ENCODE data around the gene SLC10A2.

SLC10A2 gene

DNA sequence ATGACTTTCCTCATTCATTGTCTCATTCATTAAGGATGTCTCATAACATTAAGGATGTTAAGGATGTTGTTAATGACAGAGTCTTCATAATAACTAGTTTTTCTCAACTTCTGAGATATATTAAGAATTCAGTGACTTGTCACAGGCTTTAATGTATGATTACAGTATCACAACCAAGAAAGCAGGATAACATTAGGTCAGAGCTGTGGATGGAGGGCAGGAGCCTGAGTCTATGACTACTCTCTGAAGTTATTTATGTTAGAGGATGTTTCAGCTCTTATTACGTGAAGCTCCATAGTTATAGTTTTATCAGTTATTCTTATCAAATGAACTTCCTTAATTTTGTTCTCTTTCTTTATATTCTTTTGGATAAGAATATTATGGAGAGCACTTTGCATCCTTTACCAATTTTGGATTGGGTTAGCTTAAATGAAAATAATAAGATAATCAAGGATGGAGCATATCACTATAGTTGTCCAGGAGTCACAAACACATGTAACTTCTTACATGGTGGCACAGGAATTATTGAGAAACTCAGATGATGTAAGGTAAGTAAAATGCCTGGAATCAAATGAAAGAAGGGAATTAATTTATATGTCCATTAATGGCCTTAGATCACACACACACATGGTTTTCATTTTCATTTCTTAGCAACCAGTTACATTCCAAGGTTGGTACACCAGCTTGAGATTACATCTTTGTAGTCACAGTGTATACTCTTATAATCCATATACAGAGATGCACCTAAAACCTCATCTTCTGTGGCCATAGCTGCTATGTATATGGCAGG lies 57.0 kb downstream of the SLC10A2 start:
- Histone ChIP-seq H3K9me3 (ENCODE audit: control insufficient read depth in 1 of 2, low read length in 2 of 2) (no peaks in the 10 kb centered on the region), H3K27ac (ENCODE audit: low read length) (no peak overlapping the region), H3K4me1 (ENCODE audit: control insufficient read depth in 1 of 2, insufficient read depth in 2 of 2, low read length in 2 of 2) (no peaks in the 10 kb centered on the region), H3K27me3 (ENCODE audit: low read depth, low read length) (no peaks in the 10 kb centered on the region), H3K4me3 (ENCODE audit: low read depth in 1 of 2, low read length in 2 of 2) (no peak overlapping the region), H3K36me3 (ENCODE audit: control insufficient read depth in 1 of 2, insufficient read depth in 2 of 2, low read length in 2 of 2) (no peaks in the 10 kb centered on the region)

DNA sequence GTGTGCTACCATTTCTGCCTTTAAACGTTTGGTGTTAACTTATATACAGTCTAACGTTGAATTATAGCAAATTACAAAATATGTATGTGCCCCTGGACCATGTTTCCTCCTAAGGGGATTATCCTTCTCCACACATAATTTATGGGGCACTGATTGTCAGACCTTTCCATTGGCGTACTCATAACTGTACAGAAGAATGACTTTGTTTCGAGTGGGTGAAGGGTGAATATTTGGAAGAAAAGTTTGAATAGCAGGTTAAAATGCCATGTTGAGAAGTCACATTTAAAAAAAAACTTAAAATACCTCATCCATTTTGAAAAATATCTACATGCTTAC lies 58.8 kb downstream of the SLC10A2 start:
- no peak overlapping the region for H3K27ac ChIP-seq (ENCODE audit: low read length)
- no peaks in the 10 kb centered on the region for H3K9me3 ChIP-seq (ENCODE audit: control insufficient read depth in 1 of 2, low read length in 2 of 2)
- H3K36me3 ChIP-seq (ENCODE audit: control insufficient read depth in 1 of 2, insufficient read depth in 2 of 2, low read length in 2 of 2), result no peaks in the 10 kb centered on the region
- H3K27me3 ChIP-seq (ENCODE audit: low read depth, low read length), result no peaks in the 10 kb centered on the region
- no peaks in the 10 kb centered on the region for H3K4me1 ChIP-seq (ENCODE audit: control insufficient read depth in 1 of 2, insufficient read depth in 2 of 2, low read length in 2 of 2)
- no peak overlapping the region for H3K4me3 ChIP-seq (ENCODE audit: low read depth in 1 of 2, low read length in 2 of 2)

DNA sequence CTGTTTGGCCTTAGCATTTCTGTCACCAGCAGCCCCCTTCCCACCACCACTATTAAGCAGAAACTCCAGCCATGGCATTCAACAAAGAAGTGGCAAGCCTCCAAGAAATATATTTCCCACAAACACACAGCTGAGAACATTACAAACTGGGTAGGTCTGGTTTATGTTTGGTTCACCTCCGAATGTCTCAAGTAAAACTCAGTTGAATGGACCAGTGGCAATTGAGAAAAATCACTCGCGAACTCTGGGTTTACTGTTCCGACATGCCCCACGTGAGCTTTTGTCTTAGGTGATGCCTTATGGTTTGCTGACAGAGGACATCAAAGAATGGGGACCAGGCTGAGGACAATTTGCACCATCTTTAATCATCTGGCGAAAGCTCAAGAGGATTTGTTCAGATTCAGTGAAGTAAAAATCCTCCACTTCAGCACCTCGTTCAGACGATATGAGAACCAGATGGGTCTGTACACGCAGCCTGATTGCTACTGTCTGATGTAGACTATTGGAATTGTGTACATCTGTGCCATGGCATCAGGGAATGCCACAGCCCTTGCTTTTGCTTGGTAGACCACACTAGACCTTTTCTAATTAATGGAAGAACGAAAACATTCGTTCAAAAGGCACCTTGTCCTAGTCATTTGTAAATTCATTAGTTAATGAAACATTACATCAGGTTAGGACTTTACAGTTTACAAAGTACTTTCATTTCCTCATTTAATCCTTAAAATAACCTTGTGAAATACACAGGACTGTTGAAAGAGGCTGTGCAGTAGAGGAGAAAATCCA lies 59.4 kb downstream of the SLC10A2 start:
- Histone ChIP-seq H3K27ac (ENCODE audit: low read length) (no peak overlapping the region), H3K36me3 (ENCODE audit: control insufficient read depth in 1 of 2, insufficient read depth in 2 of 2, low read length in 2 of 2) (no peaks in the 10 kb centered on the region), H3K4me3 (ENCODE audit: low read depth in 1 of 2, low read length in 2 of 2) (no peak overlapping the region), H3K27me3 (ENCODE audit: low read depth, low read length) (no peaks in the 10 kb centered on the region), H3K9me3 (ENCODE audit: control insufficient read depth in 1 of 2, low read length in 2 of 2) (no peaks in the 10 kb centered on the region), H3K4me1 (ENCODE audit: control insufficient read depth in 1 of 2, insufficient read depth in 2 of 2, low read length in 2 of 2) (no peaks in the 10 kb centered on the region)

DNA sequence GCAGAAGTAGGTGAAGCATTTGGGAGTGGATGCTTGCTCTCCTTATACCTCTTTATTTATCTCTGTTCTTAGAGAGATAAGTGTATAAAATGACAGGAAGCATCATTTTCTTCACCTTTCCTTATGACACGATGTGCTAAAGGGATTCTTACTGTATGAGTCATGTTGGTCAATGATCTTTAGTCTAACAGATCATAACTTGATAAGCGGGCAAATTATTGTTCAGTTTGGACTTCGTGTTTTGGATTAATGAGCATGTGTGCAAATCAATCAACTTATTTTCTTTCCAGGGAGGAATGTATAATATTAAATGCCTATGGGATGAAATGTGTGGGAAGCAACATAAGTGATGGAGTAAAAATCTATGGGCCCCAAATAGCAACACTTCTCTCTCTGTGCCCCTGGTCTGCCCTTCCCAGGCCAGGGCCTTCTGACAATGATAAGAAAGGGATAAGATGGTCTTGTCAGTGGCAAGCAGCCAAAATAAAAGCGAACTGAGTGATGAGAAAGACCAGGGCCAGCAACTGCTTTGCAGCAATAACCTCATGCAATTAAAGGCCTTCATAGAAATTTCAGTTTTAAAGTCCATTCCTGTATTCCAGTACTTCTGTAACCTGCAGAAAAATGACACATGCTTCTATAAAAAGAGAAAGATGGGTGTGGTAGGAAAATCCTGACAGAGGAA lies 61.4 kb downstream of the SLC10A2 start:
- no peak overlapping the region for H3K27ac ChIP-seq (ENCODE audit: low read length)
- H3K36me3 ChIP-seq (ENCODE audit: control insufficient read depth in 1 of 2, insufficient read depth in 2 of 2, low read length in 2 of 2), result no peaks in the 10 kb centered on the region

DNA sequence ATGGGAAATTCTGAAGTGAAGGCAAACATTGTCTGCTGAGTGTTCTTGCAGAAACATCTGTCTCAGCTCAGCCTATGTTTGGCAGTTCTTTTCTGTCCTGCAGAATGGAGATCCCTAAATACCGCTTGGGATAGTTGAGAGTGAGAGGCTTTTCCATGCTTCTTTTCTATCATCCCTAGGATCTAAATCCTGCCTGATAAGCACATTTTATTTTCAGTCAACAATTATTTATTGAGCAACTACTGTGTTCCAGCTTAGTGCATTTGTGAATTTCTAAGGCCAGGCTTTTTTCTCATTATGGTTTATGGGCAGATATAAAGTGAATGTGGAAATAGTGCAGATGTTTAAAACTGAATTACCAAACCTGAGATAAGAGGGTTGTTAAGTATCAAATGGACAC lies 62.6 kb downstream of the SLC10A2 start:
- Histone ChIP-seq H3K27ac (ENCODE audit: low read length) (no peak overlapping the region), H3K27me3 (ENCODE audit: low read depth, low read length) (no peaks in the 10 kb centered on the region), H3K4me1 (ENCODE audit: control insufficient read depth in 1 of 2, insufficient read depth in 2 of 2, low read length in 2 of 2) (no peaks in the 10 kb centered on the region), H3K36me3 (ENCODE audit: control insufficient read depth in 1 of 2, insufficient read depth in 2 of 2, low read length in 2 of 2) (no peaks in the 10 kb centered on the region), H3K4me3 (ENCODE audit: low read depth in 1 of 2, low read length in 2 of 2) (no peak overlapping the region), H3K9me3 (ENCODE audit: control insufficient read depth in 1 of 2, low read length in 2 of 2) (no peaks in the 10 kb centered on the region)

More for the DNA sequence above, 61.4 kb downstream of the SLC10A2 start:
- Histone ChIP-seq H3K9me3 (ENCODE audit: control insufficient read depth in 1 of 2, low read length in 2 of 2) (no peaks in the 10 kb centered on the region), H3K4me1 (ENCODE audit: control insufficient read depth in 1 of 2, insufficient read depth in 2 of 2, low read length in 2 of 2) (no peaks in the 10 kb centered on the region), H3K27me3 (ENCODE audit: low read depth, low read length) (no peaks in the 10 kb centered on the region), H3K4me3 (ENCODE audit: low read depth in 1 of 2, low read length in 2 of 2) (no peak overlapping the region)

DNA sequence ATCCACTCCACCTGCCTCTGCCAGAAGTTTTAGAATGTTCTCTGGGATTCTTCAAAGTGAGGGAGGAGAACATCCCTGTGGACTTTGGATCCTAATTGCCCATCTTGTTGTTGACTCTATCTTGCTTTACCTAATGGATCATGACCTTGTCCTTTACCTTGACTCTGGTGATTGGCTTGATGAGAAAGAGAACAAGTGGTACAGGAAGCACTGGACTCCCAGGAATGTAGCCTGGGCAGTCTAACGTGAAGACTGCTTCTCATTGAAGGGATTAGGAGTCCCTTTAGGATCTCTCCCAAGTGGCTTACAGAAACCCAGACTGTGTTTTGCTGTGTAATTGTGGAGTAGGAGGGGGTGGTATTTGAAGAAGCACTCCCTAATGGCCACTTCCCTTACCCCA lies 63.9 kb downstream of the SLC10A2 start:
- H3K9me3 ChIP-seq (ENCODE audit: control insufficient read depth in 1 of 2, low read length in 2 of 2), result no peaks in the 10 kb centered on the region
- H3K27ac ChIP-seq (ENCODE audit: low read length), result no peak overlapping the region
- no peaks in the 10 kb centered on the region for H3K36me3 ChIP-seq (ENCODE audit: control insufficient read depth in 1 of 2, insufficient read depth in 2 of 2, low read length in 2 of 2)
- no peaks in the 10 kb centered on the region for H3K27me3 ChIP-seq (ENCODE audit: low read depth, low read length)
- no peak overlapping the region for H3K4me3 ChIP-seq (ENCODE audit: low read depth in 1 of 2, low read length in 2 of 2)
- H3K4me1 ChIP-seq (ENCODE audit: control insufficient read depth in 1 of 2, insufficient read depth in 2 of 2, low read length in 2 of 2), result no peaks in the 10 kb centered on the region

DNA sequence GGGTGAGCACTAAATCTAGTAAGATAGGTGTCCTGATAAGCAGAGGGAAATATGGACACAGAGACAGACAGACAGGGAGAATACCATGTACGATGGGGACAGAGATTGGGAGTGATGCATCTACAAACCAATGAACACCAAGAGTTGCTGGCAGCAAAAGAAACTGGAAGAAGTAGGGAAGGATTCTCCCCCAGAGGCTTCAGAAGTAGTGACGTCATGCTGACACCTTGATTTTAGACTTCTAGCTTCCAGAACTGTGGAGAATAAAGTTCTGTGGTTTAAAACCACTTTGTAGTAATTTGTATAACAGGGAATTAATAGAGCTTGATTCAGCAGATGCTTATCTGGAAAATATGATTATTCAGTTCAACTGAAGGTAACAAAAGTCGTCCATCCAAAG lies 66.1 kb downstream of the SLC10A2 start:
- Histone ChIP-seq H3K9me3 (ENCODE audit: control insufficient read depth in 1 of 2, low read length in 2 of 2) (no peaks in the 10 kb centered on the region), H3K27me3 (ENCODE audit: low read depth, low read length) (no peaks in the 10 kb centered on the region), H3K4me1 (ENCODE audit: control insufficient read depth in 1 of 2, insufficient read depth in 2 of 2, low read length in 2 of 2) (no peaks in the 10 kb centered on the region)

DNA sequence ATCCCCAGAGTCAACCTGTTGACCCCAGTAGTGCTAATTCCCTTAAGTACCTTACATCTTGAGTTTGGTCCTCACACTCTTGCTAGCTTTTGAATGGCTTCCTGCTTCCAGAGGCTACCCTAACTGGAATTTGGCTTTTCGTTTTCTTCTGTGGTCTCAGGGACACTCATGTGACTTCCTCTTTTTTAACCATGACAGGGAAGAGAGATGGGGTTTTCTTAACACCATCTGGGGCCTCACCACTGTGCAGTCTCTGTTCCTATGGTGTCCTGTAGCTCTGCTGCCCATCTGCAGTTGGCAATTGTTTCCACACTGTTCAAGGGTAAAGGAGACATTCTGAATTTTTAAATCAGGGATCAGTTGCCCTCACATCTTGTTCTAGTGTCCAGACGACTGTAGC lies 66.7 kb downstream of the SLC10A2 start:
- no peaks in the 10 kb centered on the region for H3K4me1 ChIP-seq (ENCODE audit: control insufficient read depth in 1 of 2, insufficient read depth in 2 of 2, low read length in 2 of 2)
- H3K9me3 ChIP-seq (ENCODE audit: control insufficient read depth in 1 of 2, low read length in 2 of 2), result no peaks in the 10 kb centered on the region
- no peak overlapping the region for H3K4me3 ChIP-seq (ENCODE audit: low read depth in 1 of 2, low read length in 2 of 2)
- H3K27ac ChIP-seq (ENCODE audit: low read length), result no peak overlapping the region
- no peaks in the 10 kb centered on the region for H3K27me3 ChIP-seq (ENCODE audit: low read depth, low read length)
- no peaks in the 10 kb centered on the region for H3K36me3 ChIP-seq (ENCODE audit: control insufficient read depth in 1 of 2, insufficient read depth in 2 of 2, low read length in 2 of 2)

More for the DNA sequence above, 66.1 kb downstream of the SLC10A2 start:
- no peaks in the 10 kb centered on the region for H3K36me3 ChIP-seq (ENCODE audit: control insufficient read depth in 1 of 2, insufficient read depth in 2 of 2, low read length in 2 of 2)
- H3K27ac ChIP-seq (ENCODE audit: low read length), result no peak overlapping the region
- H3K4me3 ChIP-seq (ENCODE audit: low read depth in 1 of 2, low read length in 2 of 2), result no peak overlapping the region

Measured in muscle layer of duodenum (tissue), 2 donors.